AG09319 (cell line): ENCODE results near the gene CHRNA9.
"Not testable (repeated sequence)": the region's sequence is repeated elsewhere in the genome, so short reads cannot be mapped to it uniquely, and the experiment has no call there.

Experiments
- DNase-seq: peaks from one replicate; pipeline ENCODE4 v3.0.0-alpha.2; 2010; ENCODE audit warnings: low read depth; ENCODE audit errors: extremely low read depth
- CTCF ChIP-seq: IDR thresholded peaks from 2 replicates; pipeline ENCODE4 v1.5.1; 2011; ENCODE audit warnings: low read depth, mild to moderate bottlenecking, inconsistent platforms, low read length, moderate library complexity

The CHRNA9 gene

DNA sequence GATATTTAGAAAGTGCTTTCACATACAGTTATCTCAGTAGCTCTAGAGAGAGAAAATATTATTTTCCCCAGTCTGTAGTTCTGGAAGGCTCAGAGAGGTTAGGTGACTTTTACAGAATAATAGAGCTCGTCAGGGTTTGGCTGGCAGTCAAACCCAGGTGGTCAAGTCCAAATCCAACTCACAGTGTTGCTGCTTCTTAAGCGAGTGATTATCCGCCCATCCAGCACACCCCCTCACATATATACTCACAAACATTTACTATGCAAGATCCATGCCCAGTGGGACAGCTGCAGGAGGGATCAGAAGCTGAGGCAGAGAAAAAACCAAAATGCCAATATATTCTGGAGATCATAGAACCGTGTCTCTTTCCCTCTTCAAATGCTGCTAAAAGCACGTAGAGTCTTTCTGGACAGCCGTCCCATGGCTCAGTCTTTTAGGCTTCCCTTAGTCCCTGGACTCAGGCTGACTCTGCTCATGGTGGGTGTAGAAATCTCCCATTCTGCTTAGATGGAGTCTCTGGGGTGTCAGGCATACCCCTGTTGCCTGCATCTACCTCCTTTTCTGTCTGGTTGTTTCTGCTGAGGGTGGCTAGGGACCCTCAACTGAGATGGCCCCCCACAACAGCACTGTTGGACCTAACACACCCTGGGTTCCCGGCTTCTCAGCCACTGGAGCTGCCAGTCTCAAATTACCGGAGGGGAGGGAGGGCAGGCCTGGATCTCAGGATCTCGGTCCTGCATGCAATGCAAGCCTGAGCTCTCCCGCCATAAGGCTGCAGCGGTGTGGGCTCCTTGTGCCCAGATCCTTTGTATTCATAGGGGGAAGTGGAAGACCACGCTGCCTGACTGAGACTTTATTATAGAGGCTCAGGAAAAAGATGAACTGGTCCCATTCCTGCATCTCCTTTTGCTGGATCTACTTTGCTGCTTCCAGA is at the start of gene CHRNA9:
Gene CHRNA9 (plus strand): TSS at position 743 of the 934 bp plus-strand sequence. CDS start 135 bp downstream, at position 878.
- no peak for DNase-seq
- TF ChIP-seq CTCF, result no peak

DNA sequence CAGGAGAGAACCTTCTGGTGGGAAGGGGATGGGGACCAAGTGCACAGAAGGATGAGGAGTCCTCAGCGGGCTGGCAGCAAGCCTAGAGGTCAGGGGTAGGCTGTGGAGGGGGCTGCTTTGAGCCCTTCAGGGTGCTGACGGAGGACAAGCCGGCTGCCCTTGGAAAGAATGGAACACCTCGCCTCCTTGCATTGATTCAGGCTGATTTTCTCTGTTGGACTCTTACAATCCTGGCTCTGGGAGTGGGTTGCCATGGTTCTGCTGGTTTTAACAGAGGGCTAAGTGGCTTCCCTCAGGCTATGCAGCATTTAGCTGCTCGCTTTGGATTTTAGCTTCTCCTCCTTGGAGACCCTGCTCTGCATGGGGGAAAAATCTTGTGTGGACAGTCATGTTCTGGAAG is 49.4 kb upstream of the CHRNA9 start:
- TF ChIP-seq CTCF, result no peak
- DNase-seq, result no peak

GRCh38 chr4:40288566-40288965 is 46.6 kb upstream of the CHRNA9 start:
- no peak for TF ChIP-seq CTCF
- no peak for DNase-seq

- TF ChIP-seq CTCF, result no peak
- no peak for DNase-seq
Measured at GRCh38 chr4:40289366-40290188, 45.6 kb upstream of the CHRNA9 start.

DNA sequence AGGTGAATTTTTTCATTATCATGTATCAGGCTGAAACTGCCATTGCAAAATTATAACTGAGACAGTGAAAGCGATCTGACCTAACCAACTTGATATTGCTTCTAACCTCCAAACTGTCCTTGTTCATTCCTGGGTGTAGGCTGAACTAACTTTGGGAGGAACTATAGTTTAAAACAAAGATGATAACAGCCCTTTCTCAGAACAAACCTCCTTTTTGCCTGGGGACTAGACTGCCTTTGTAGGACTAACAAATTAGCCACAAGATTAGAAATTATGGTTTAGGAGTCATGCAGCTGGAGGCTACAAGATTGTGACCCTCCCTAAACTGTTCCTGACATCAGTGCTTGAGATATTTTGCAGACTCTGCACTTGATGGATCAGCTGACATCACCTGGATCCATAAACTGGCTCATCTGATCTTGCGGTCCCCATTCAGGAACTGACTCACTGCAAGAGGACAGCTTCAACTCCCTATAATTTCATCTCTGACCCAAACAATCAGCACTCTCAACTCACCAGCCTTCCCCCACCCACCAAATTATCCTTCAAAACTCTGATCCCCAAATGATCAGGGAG is 44.4 kb upstream of the CHRNA9 start:
- not testable (repeated sequence) for DNase-seq

DNA sequence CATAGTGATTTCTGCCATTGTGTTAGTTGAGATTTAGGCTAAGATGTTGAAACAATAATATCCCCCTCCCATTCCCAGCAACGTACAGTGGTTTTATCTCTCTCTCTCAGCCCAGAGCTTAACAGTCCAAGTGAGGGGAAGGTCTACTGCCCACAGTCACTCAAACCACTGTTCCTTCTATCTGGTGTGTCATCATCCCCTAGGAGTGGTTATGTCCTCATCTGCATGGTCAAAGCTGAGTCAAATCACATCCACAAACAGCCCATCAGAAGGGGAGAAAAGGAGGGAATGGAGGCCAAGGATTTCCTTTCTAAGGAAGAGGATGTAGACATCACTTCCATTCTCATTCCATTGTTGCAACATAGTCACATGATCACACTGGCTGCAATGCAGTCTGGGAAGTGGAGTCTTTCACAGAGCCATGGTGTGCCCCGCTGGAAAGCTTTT is 42.8 kb upstream of the CHRNA9 start:
- no peak for DNase-seq
- TF ChIP-seq CTCF, result no peak

- no peak for TF ChIP-seq CTCF
- no peak for DNase-seq
Measured at GRCh38 chr4:40294339-40294738, 40.8 kb upstream of the CHRNA9 start.

DNA sequence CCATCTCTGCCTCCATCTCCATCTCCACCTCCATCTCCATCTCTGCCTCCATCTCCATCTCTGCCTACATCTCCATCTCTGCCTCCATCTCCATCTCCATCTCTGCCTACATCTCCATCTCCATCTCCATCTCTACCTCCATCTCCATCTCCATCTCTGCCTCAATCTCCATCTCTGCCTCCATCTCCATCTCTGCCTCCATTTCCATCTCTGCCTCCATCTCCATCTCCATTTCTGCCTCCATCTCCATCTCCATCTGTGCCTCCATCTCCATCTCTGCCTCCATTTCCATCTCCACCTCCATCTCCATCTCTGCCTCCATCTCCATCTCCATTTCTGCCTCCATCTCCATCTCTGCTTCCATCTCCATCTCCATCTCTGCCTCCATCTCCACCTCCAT is 40.1 kb upstream of the CHRNA9 start:
- DNase-seq, result not testable (repeated sequence)
